T-cell (primary cell): ENCODE data around the gene CUL3. TPM values are rescaled to one million over a fixed set of nuclear protein-coding genes. Genes with fewer than 3 reads are reported as not detected.

Experiments used
- ATAC-seq, 4 experiments: fragments of 200-7000 bp in 3 of 4; fragments of 150-1000 bp in 1 of 4; cut with Tn5 transposase; replicated peaks in 1 of 4; 1 replicate in 3 of 4; 2 replicates in 1 of 4; pipeline ENCODE4 v1.10.0; 2021; ENCODE audit warnings: moderate library complexity in 3 of 4, mild to moderate bottlenecking in 2 of 4, moderate number of reproducible peaks in 1 of 4
- CTCF ChIA-PET, 2 donors: fragments of 300-600 bp; sonication (Branson Sonifier 250); formaldehyde crosslinking; loops; one replicate each; lab custom pipeline; 2022; ENCODE audit warnings: antibody characterized with exemption in 2 of 2; lab: Charles Lee
- POLR2A ChIA-PET, 2 donors: fragments of 300-600 bp; sonication (Branson Sonifier 250); formaldehyde crosslinking; loops; one replicate each; lab custom pipeline; 2022; ENCODE audit warnings: antibody characterized with exemption in 2 of 2; lab: Charles Lee
- DNase-seq, 35 experiments: peaks; one replicate each; pipeline versions ENCODE4 v3.0.0 to v3.0.0-alpha.2; 2013 to 2023
- H3K27ac ChIP-seq: one replicate; pipeline ENCODE4 v1.5.1; 2013; ENCODE audit warnings: low read length
- H3K27me3 ChIP-seq, 2 experiments: replicated peaks in 1 of 2; 1 replicate in 1 of 2; 2 replicates in 1 of 2; pipeline versions ENCODE4 v1.6.1 to v1.7.0; 2013; ENCODE audit warnings: low read length in 1 of 2, mixed read lengths in 1 of 2; ENCODE audit not compliant: control insufficient read depth in 2 of 2, insufficient read depth in 2 of 2; ENCODE audit errors: extremely low read depth in 1 of 2
- H3K36me3 ChIP-seq, 2 donors: 1 replicate in 1 of 2; 2 replicates in 1 of 2; pipeline versions ENCODE4 v1.6.1 to v1.7.0; 2013; ENCODE audit warnings: low read length in 1 of 2; ENCODE audit not compliant: control insufficient read depth in 2 of 2, insufficient read depth in 1 of 2; ENCODE audit errors: extremely low read depth in 1 of 2
- H3K4me1 ChIP-seq, 2 experiments: 1 replicate in 1 of 2; 2 replicates in 1 of 2; pipeline versions ENCODE4 v1.6.1 to v1.7.0; 2013; ENCODE audit warnings: low read length in 2 of 2, mixed read lengths in 1 of 2; ENCODE audit not compliant: insufficient read depth in 2 of 2, control insufficient read depth in 1 of 2; ENCODE audit errors: extremely low read depth in 1 of 2
- H3K4me3 ChIP-seq, 2 donors: 1 replicate in 1 of 2; 2 replicates in 1 of 2; pipeline versions ENCODE4 v1.5.1 to v1.7.0; 2013; ENCODE audit warnings: mild to moderate bottlenecking in 2 of 2, low read length in 1 of 2, moderate library complexity in 1 of 2; ENCODE audit not compliant: control insufficient read depth in 1 of 2; ENCODE audit errors: extremely low read depth in 1 of 2
- H3K9me3 ChIP-seq: 2 replicates; pipeline ENCODE4 v1.7.0; 2013
- H3K27ac Mint-ChIP-seq, 2 donors: one replicate each; pipeline ENCODE4 v1.8.0; 2020 to 2021; ENCODE audit warnings: mild to moderate bottlenecking in 2 of 2, mixed read lengths in 2 of 2
- H3K27me3 Mint-ChIP-seq, 2 donors: one replicate each; pipeline ENCODE4 v1.8.0; 2021 to 2022; ENCODE audit warnings: mixed read lengths in 2 of 2
- H3K36me3 Mint-ChIP-seq: one replicate; pipeline ENCODE4 v1.8.0; 2021; ENCODE audit warnings: mixed read lengths
- H3K4me1 Mint-ChIP-seq, 3 donors: one replicate each; pipeline ENCODE4 v1.8.0; 2020 to 2022; ENCODE audit warnings: mixed read lengths in 3 of 3, mild to moderate bottlenecking in 1 of 3
- H3K4me3 Mint-ChIP-seq, 3 donors: one replicate each; pipeline ENCODE4 v1.8.0; 2020 to 2022; ENCODE audit warnings: mild to moderate bottlenecking in 3 of 3, mixed read lengths in 3 of 3, moderate library complexity in 3 of 3
- H3K9me3 Mint-ChIP-seq, 3 donors: one replicate each; pipeline ENCODE4 v1.8.0; 2020 to 2022; ENCODE audit warnings: mixed read lengths in 3 of 3
- WGBS: methylation state at CpG from one replicate; pipeline ENCODE4 v1.1.5; 2013; ENCODE audit warnings: missing lambda C conversion rate; ENCODE audit not compliant: insufficient coverage; 5-methylcytosine and 5-hydroxymethylcytosine counted together
- total RNA-seq, 35 experiments: library from RNA in 6 of 35; stranded (reverse) in 6 of 35; fragments of 120-200 nt in 1 of 35; gene quantifications; one replicate each; pipeline versions ENCODE4 v1.2.1 to v1.2.4 and lab custom pipeline; 2013 to 2026

CUL3 gene
- total RNA-seq, 5 donors from 2014 or later (not counting 1 experiment from before 2014, with no cell fraction given), result 66.1 to 95.9 (median 82.7) TPM

- Mint-ChIP-seq H3K4me3 (no peak overlapping the region), H3K4me1 (peaks cover 10 to 11% (median 10%) of the 10 kb centered on the region in 3 donors), H3K36me3 (peaks cover 2% of the 10 kb centered on the region), H3K27me3 (peaks cover 5 to 15% of the 10 kb centered on the region in 2 donors), H3K9me3 (no peaks in the 10 kb centered on the region), H3K27ac (no peak overlapping the region)
- WGBS, result no CpG with 5 or more reads among the region's 2 CpGs
- ChIA-PET POLR2A (no interaction called here), CTCF (no interaction called here)
- Histone ChIP-seq H3K9me3 (no peaks in the 10 kb centered on the region), H3K4me3 (no peak overlapping the region), H3K27ac (no peak overlapping the region), H3K27me3 (no peaks in the 10 kb centered on the region), H3K36me3 (no peaks in the 10 kb centered on the region), H3K4me1 (peaks cover 0 to 2% of the 10 kb centered on the region in 2 experiments)
- DNase-seq (no peak), ATAC-seq (no peak)
These were observed 13.5 kb upstream of the CUL3 start for GRCh38 chr2:224598678-224599077.

- Histone ChIP-seq H3K27ac (no peak overlapping the region), H3K9me3 (no peaks in the 10 kb centered on the region), H3K27me3 (no peaks in the 10 kb centered on the region), H3K4me1 (no peaks in the 10 kb centered on the region), H3K36me3 (no peaks in the 10 kb centered on the region), H3K4me3 (no peak overlapping the region)
- ChIA-PET CTCF (no interaction called here), POLR2A (no interaction called here)
- H3K27me3 Mint-ChIP-seq, result peaks cover 3 to 7% of the 10 kb centered on the region in 2 donors
- H3K36me3 Mint-ChIP-seq, result peaks cover 2% of the 10 kb centered on the region
- DNase-seq (no peak), ATAC-seq (no peak)
- H3K27ac Mint-ChIP-seq, result no peak overlapping the region
- no peaks in the 10 kb centered on the region for H3K9me3 Mint-ChIP-seq
- H3K4me1 Mint-ChIP-seq, result no peaks in the 10 kb centered on the region
- WGBS, result 73% methylated on average over 2 of the region's 2 CpGs
- no peak overlapping the region for H3K4me3 Mint-ChIP-seq
These were observed 11.1 kb upstream of the CUL3 start for GRCh38 chr2:224596289-224596688.

GRCh38 chr2:224595518-224595917 is 10.4 kb upstream of the CUL3 start:
- ATAC-seq (no peak), DNase-seq (no peak)
- Mint-ChIP-seq H3K27me3 (peaks cover 3 to 7% of the 10 kb centered on the region in 2 donors), H3K4me1 (no peaks in the 10 kb centered on the region), H3K36me3 (peaks cover 2% of the 10 kb centered on the region), H3K9me3 (no peaks in the 10 kb centered on the region), H3K4me3 (no peak overlapping the region), H3K27ac (no peak overlapping the region)
- no peak overlapping the region for H3K27ac ChIP-seq
- WGBS, result 100% methylated on average over 4 of the region's 4 CpGs
- CTCF ChIA-PET, result interaction anchor here in 1 of 2 donors (0.7 kb wide), 1 partner anchor 10 kb away, joined by 4 read pairs; the partner anchor contains the start of gene CUL3
- POLR2A ChIA-PET, result interaction anchor here in 1 of 2 donors (1.0 kb wide), 1 partner anchor 10 kb away, joined by 6 read pairs; no protein-coding TSS in a partner anchor
- H3K4me1 ChIP-seq, result no peaks in the 10 kb centered on the region
- H3K4me3 ChIP-seq, result no peak overlapping the region
- no peaks in the 10 kb centered on the region for H3K36me3 ChIP-seq
- H3K27me3 ChIP-seq, result no peaks in the 10 kb centered on the region
- H3K9me3 ChIP-seq, result no peaks in the 10 kb centered on the region

- ChIA-PET POLR2A (interaction anchor here in 1 of 2 donors (1.0 kb wide), 1 partner anchor 9 kb away, joined by 6 read pairs; no protein-coding TSS in a partner anchor), CTCF (interaction anchor here in 1 of 2 donors (0.7 kb wide), 1 partner anchor 9 kb away, joined by 4 read pairs; the partner anchor contains the start of gene CUL3)
- no peaks in the 10 kb centered on the region for H3K4me1 Mint-ChIP-seq
- H3K36me3 ChIP-seq, result no peaks in the 10 kb centered on the region
- H3K9me3 Mint-ChIP-seq, result no peaks in the 10 kb centered on the region
- H3K27me3 ChIP-seq, result no peaks in the 10 kb centered on the region
- no peak overlapping the region for H3K27ac Mint-ChIP-seq
- ATAC-seq (no peak), DNase-seq (no peak)
- H3K4me3 Mint-ChIP-seq, result no peak overlapping the region
- WGBS, result 82% methylated on average over 2 of the region's 5 CpGs
- H3K4me1 ChIP-seq, result no peaks in the 10 kb centered on the region
- H3K9me3 ChIP-seq, result no peaks in the 10 kb centered on the region
- H3K27ac ChIP-seq, result no peak overlapping the region
- no peak overlapping the region for H3K4me3 ChIP-seq
- H3K36me3 Mint-ChIP-seq, result peaks cover 2% of the 10 kb centered on the region
- H3K27me3 Mint-ChIP-seq, result peaks cover 3 to 7% of the 10 kb centered on the region in 2 donors
These were observed 9.7 kb upstream of the CUL3 start for GRCh38 chr2:224594840-224595239.

- Mint-ChIP-seq H3K9me3 (no peaks in the 10 kb centered on the region), H3K27me3 (peaks cover 3 to 5% of the 10 kb centered on the region in 2 donors), H3K36me3 (no peaks in the 10 kb centered on the region), H3K27ac (no peak overlapping the region), H3K4me3 (no peak overlapping the region), H3K4me1 (peaks cover 3 to 4% (median 3%) of the 10 kb centered on the region in 3 donors)
- no peaks in the 10 kb centered on the region for H3K9me3 ChIP-seq
- ATAC-seq, result no peak
- ChIA-PET POLR2A (no interaction called here), CTCF (no interaction called here)
- peaks cover 0 to 2% of the 10 kb centered on the region in 2 experiments for H3K4me1 ChIP-seq
- no peaks in the 10 kb centered on the region for H3K27me3 ChIP-seq
- no peak overlapping the region for H3K27ac ChIP-seq
- no peaks in the 10 kb centered on the region for H3K36me3 ChIP-seq
- 34% methylated on average over 2 of the region's 2 CpGs for WGBS
- DNase-seq, result no peak
- H3K4me3 ChIP-seq, result no peak overlapping the region
These were observed 6.1 kb upstream of the CUL3 start for GRCh38 chr2:224591220-224591619.

GRCh38 chr2:224586127-224586695 is 1.0 kb upstream of the CUL3 start:
- H3K4me1 Mint-ChIP-seq, result peaks cover 32 to 37% (median 37%) of the 10 kb centered on the region in 3 donors
- peak in 1 of 35 experiments; percentile 20 for DNase-seq
- no CpG with 5 or more reads among the region's 7 CpGs for WGBS

More at GRCh38 chr2:224586127-224586695, 1.0 kb upstream of the CUL3 start:
- peaks cover 3% of the 10 kb centered on the region for H3K36me3 Mint-ChIP-seq
- H3K4me3 Mint-ChIP-seq, result peak overlapping the region; percentile 87 to 99 (median 92)
- ChIA-PET POLR2A (interaction anchor here (0.6 to 0.8 kb wide), 8 partner anchors 9 to 98 kb away, joined by 3 to 11 read pairs (median 3); no protein-coding TSS in a partner anchor), CTCF (interaction anchor here (0.6 to 1.0 kb wide), 4 partner anchors 9 to 1880 kb away, joined by 3 to 6 read pairs (median 4); no protein-coding TSS in a partner anchor)
- H3K4me3 ChIP-seq, result peak overlapping the region; percentile 66 to 82
- no peaks in the 10 kb centered on the region for H3K36me3 ChIP-seq
- peak overlapping the region; percentile 63 for H3K27ac ChIP-seq
- peaks cover 17 to 18% of the 10 kb centered on the region in 2 experiments for H3K4me1 ChIP-seq
- H3K9me3 Mint-ChIP-seq, result no peaks in the 10 kb centered on the region
- no peak for ATAC-seq
- no peaks in the 10 kb centered on the region for H3K27me3 Mint-ChIP-seq
- H3K9me3 ChIP-seq, result no peaks in the 10 kb centered on the region
- peak overlapping the region; percentile 88 to 90 for H3K27ac Mint-ChIP-seq
- no peaks in the 10 kb centered on the region for H3K27me3 ChIP-seq
